GM19351 (cell line): Measurements from ENCODE around the gene UBAP2.

Source experiments
- ATAC-seq: cut with Tn5 transposase; IDR thresholded peaks from one replicate; pipeline ENCODE4 v1.9.1; 2021; ENCODE audit warnings: mild to moderate bottlenecking, moderate library complexity; ENCODE audit not compliant: unreplicated experiment

UBAP2 gene

GRCh38 chr9:33880211-33881089 lies 168.2 kb downstream of the UBAP2 start:
- no peak for ATAC-seq

- no peak for ATAC-seq
These were observed 169.9 kb downstream of the UBAP2 start for GRCh38 chr9:33878691-33879366.

DNA sequence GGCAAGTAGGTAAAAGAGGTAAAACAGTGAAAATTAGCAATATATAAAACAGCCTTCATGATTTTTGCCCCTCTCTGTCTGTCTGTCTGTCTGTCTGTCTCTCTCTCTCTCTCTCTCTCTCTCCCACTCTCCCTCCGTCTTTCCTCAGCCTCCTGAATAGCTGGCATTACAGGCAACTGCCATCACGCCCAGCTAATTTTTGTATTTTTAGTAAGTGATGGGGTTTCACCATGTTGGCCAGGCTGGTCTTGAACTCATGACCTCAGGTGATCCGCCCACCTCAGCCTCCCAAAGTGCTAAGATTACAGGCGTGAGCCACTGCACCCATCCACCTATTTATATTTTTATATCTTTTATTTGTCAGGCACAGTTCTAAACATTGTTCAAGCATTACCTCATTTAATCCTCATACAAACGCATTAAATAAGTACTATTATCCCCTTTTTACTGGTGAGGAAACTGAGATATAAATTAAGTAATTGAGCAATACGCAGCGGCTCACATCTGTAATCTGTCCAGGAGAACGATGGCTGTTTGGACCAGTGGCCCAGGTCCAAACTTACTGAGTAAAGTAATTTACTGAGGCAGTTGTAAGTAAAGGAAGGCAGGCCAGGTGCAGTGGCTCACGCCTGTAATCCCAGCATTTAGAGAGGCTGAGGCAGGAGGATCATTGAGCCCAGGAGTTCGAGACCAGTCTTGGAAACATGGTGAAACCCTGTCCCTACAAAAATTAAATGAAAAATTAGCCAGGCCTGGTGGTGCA lies 170.8 kb downstream of the UBAP2 start:
- no peak for ATAC-seq
